SK-N-SH (cell line): ENCODE measurements around the gene ARHGEF6.

Source experiments
- CTCF ChIP-seq: fragments of 200-600 bp; sonication (generic); IDR thresholded peaks from 2 replicates; pipeline ENCODE4 v1.6.1; 2017; ENCODE audit warnings: antibody characterized with exemption, mild to moderate bottlenecking, moderate library complexity
- EP300 ChIP-seq, 2 experiments: IDR thresholded peaks; 2 replicates each; pipeline versions ENCODE4 v1.4.0 to v1.6.1; 2012; ENCODE audit warnings: borderline replicate concordance in 1 of 2, low read depth in 1 of 2, low read length in 1 of 2
- GABPA ChIP-seq: IDR thresholded peaks from 2 replicates; pipeline ENCODE4 v1.4.0; 2012; ENCODE audit warnings: low read depth, mild to moderate bottlenecking
- PBX3 ChIP-seq: IDR thresholded peaks from 2 replicates; pipeline ENCODE4; 2012
- SIN3A ChIP-seq: IDR thresholded peaks from 2 replicates; pipeline ENCODE4 v1.6.1; 2012; ENCODE audit warnings: low read depth, mild to moderate bottlenecking, low read length, moderate library complexity, borderline replicate concordance

- TF ChIP-seq CTCF, result no peak
- TF ChIP-seq GABPA, result no peak
- no peak for TF ChIP-seq PBX3
- no peak for TF ChIP-seq EP300 (IDR thresholded peaks at IDR 0.05; ENCODE audit: borderline replicate concordance in 1 of 2, low read depth in 1 of 2, low read length in 1 of 2)
- TF ChIP-seq SIN3A, result no peak
Measured at GRCh38 chrX:136816975-136817374, 36.2 kb upstream of the ARHGEF6 start.
